Prostate gland (tissue), 1 donor: ENCODE results near the gene ANKRD12.

Source experiments
- POLR2A ChIP-seq: fragments of 450-650 bp; IDR thresholded peaks from one replicate; pipeline ENCODE4 v1.6.1; 2016; ENCODE audit warnings: antibody characterized with exemption, mild to moderate bottlenecking
- POLR2AphosphoS5 ChIP-seq: sonication (generic); formaldehyde crosslinking; IDR thresholded peaks from one replicate; pipeline ENCODE4 v1.6.1; 2017; ENCODE audit warnings: antibody characterized with exemption

GRCh38 chr18:9130195-9130594 is 6.4 kb upstream of the ANKRD12 start:
- TF ChIP-seq POLR2A = no peak
- no peak for TF ChIP-seq POLR2AphosphoS5
